ENCODE measurements around the gene TMEM151B. TPM values are rescaled to one million over a fixed set of nuclear protein-coding genes. Genes with fewer than 3 reads are reported as not detected.

TMEM151B gene
- total and polyA plus RNA-seq, 2 of the 4 experiments (the other 2 are of a cell fraction), result not detected

DNA sequence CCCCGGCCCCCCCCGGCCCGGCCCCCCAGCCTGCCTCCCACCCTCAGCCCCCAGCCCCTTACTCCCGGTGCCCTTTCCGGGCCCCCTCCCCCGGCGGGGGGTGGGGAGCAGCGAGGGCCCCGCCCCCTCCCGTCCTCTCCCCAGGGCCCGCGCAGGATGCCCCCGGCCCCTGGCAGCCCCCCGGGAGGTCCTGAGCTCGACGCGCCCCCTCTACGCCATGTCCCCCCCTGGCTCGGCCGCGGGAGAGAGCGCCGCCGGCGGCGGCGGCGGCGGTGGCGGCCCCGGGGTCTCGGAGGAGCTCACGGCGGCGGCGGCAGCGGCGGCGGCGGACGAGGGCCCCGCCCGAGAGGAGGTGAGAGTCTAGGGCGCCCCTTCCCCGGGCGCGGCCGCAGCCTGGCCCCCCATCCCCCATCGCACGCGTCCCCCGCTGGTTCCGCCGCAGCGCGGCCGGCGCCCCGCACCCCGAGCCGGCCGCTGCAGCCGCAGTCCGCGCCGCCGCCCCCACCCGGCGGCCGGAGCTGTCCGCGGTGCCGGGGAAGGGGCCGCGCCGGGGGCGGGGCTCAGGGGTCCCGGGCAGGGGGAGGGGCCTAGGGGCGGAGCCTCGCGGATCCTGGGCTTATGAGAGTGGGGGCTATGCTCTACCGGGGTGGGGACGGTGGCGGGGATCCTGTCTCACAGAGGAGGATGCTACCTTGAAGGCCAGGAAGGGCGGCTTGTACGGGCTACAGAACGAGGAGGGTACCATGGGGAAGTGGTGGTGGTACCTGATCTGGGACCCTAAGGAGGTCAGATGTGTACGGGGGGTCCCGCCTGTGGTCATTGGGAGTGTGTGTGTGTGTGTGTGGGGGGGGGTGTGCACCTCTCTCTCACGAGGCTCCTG lies 516 bp downstream of the TMEM151B start:
- Histone ChIP-seq H2AK5ac (ENCODE audit: low read depth, low read length) (no peak overlapping the region), H3K4me2 (ENCODE audit: low read depth, low read length) (no peak overlapping the region; the same call in 1 of the 2 replicates), H3K14ac (replicated peaks; ENCODE audit: low read depth, low read length) (no peak overlapping the region), H2BK120ac (ENCODE audit: low read depth, low read length) (no peak overlapping the region), H4K5ac (ENCODE audit: low read depth, low read length) (no peak overlapping the region), H4K8ac (ENCODE audit: low read depth in 2 of 2, low read length in 2 of 2) (no peak overlapping the region), H3K4me1 (ENCODE audit: control insufficient read depth, insufficient read depth, low read length) (no peaks in the 10 kb centered on the region), H3K9me1 (ENCODE audit: insufficient read depth, low read length) (no peaks in the 10 kb centered on the region), H4K20me1 (ENCODE audit: insufficient read depth, low read length) (no peaks in the 10 kb centered on the region; the same call in 1 of the 2 replicates), H3K56ac (ENCODE audit: extremely low read depth, insufficient read depth, low read length) (no peak overlapping the region), H3K27ac (ENCODE audit: insufficient read depth, low read length) (no peak overlapping the region), H2AFZ (replicated peaks; ENCODE audit: low read length, poor library complexity) (no peak overlapping the region), H3K79me1 (ENCODE audit: low read depth in 1 of 2, low read length in 2 of 2) (no peaks in the 10 kb centered on the region), H3K36me3 (ENCODE audit: control insufficient read depth, insufficient read depth, low read length) (no peaks in the 10 kb centered on the region), H2AK9ac (replicated peaks; ENCODE audit: low read depth, low read length, poor library complexity) (no peak overlapping the region), H3K18ac (ENCODE audit: low read depth, low read length) (no peak overlapping the region), H2BK5ac (ENCODE audit: low read depth, low read length, poor library complexity, severe bottlenecking) (no peak overlapping the region), H3K4ac (ENCODE audit: low read depth, low read length) (no peak overlapping the region), H3K4me3 (ENCODE audit: insufficient read depth, low read depth, low read length) (no peak overlapping the region; the same call in 1 of the 2 replicates), H2BK15ac (ENCODE audit: low read depth, low read length) (no peak overlapping the region), H2BK20ac (ENCODE audit: low read depth, low read length) (no peak overlapping the region), H3K9ac (ENCODE audit: low read depth, low read length) (no peak overlapping the region), H3K27me3 (ENCODE audit: control insufficient read depth, insufficient read depth, low read length) (peaks cover 61% of the 10 kb centered on the region), H3K9me3 (ENCODE audit: control insufficient read depth, insufficient read depth, low read length) (no peaks in the 10 kb centered on the region), H4K91ac (ENCODE audit: insufficient read depth, low read depth, low read length) (no peak overlapping the region), H3K23ac (ENCODE audit: low read depth, low read length) (no peak overlapping the region)
- ChIA-PET POLR2A (ENCODE audit: unreplicated experiment) (no interaction called here), CTCF (interaction anchor here (1.1 kb wide), 1 partner anchor 63 kb away, joined by 3 read pairs; no protein-coding TSS in a partner anchor)
- 0% methylated on average over 12 of the region's 90 CpGs; no CpG with 5 or more reads in 1 of the 2 experiments for WGBS, 2 experiments (ENCODE audit: extremely low coverage in 2 of 2, insufficient read length in 1 of 2)
- dilution Hi-C loops (cut with HindIII; ENCODE audit: low sequenced_read_pairs, unreplicated experiment) (no loop called here), intact Hi-C loops (cut with micrococcal nuclease) (no loop called here), in situ Hi-C loops (cut with MboI; ENCODE audit: low sequenced_read_pairs) (no loop called here)
- ATAC-seq (ENCODE audit: low read depth) (peak; percentile 55; the same call in 1 of the 2 replicates), DNase-seq (no peak)
- BruUV-seq (replicated peaks), result no TSS peak
- TF ChIP-seq POLR2A (IDR thresholded peaks at IDR 0.05; ENCODE audit: low read depth, low read length) (no peak), MAZ (IDR thresholded peaks at IDR 0.05; ENCODE audit: borderline replicate concordance, low read depth, low read length) (peak; percentile 43; the same call in 1 of the 2 replicates)
